Right lung (tissue), 5 donors: Measurements from ENCODE around the gene IFT122. TPM values are rescaled to one million over a fixed set of nuclear protein-coding genes. Genes with fewer than 3 reads are reported as not detected.

Experiments used
- DNase-seq, 2 donors: peaks; one replicate each; pipeline ENCODE4 v3.0.0-alpha.2; 2013
- polyA plus RNA-seq, 5 donors: library from polyadenylated mRNA; unstranded; fragments of 120-200 nt; gene quantifications; one replicate each; pipeline versions ENCODE4 v1.2.1 to v1.2.3, GENCODE V29; 2013; ENCODE audit warnings: inconsistent platforms in 1 of 5, low replicate concordance in 1 of 5; ENCODE audit not compliant: insufficient read length in 5 of 5, insufficient read depth in 1 of 5

Gene IFT122
- polyA plus RNA-seq, 5 donors: 56.3 to 70.9 (median 65.3) TPM

DNA sequence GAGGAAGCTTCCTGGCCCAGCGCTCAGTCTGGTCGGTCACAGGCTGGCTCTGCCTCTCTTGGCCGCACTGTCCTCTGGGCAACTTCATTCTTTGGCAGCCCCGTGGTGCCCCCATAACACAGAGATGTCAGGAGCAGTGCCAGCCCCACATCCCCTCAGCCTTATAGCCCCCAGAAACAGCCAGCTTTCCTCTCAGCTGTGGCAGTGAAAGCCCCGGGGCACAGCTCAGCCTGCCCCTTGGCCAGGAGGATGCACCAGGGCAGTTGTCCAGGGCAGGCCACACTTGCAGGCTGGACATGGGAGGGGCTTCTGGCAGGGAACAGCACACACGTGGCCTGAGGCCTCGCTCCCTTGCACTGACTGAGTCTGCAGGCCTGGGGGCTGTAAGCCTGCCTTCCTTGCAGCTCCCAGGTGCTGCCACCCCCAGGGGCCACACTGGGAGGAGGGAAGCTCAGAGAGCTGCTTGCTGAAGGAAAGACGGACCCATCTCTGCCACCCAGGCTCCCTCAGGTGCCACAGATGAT is 78.1 kb downstream of the IFT122 start:
- DNase-seq: no peak

DNA sequence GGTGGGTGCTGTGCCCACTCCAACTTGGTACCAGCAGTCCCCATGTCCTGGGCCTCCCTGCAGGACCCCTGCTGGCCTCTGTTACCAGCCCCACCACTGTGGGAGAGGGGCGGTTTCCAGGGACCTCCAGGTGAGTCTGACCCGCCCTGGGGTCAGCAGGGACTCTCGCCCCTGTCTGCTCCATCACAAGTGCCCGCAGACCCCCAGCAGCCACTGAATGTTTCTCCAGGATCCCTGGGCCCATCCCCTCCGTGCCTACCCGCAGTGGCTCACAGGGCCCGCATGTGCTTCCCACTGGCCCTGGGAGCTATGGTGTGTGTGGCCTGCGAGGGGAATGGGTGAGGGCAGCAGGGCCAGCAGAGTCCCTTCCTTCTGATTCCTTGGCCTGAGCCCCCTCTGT is 78.6 kb downstream of the IFT122 start:
- DNase-seq: no peak

DNA sequence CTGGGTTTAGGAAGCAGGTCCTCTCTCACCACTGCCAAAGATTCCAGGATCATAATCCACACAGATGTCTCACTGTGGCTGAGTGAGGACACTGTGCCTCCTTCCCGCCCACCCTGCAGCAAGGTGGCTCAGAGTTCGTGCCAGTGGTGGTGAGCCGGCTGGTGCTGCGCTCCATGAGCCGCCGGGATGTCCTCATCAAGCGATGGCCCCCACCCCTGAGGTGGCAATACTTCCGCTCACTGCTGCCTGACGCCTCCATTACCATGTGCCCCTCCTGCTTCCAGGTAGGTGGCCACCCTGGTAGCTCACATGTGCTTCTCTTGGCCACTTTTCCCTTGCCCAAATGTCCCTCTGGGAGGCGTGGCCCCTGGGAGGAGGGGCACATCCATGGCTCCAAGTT is 79.4 kb downstream of the IFT122 start:
- DNase-seq: no peak

DNA sequence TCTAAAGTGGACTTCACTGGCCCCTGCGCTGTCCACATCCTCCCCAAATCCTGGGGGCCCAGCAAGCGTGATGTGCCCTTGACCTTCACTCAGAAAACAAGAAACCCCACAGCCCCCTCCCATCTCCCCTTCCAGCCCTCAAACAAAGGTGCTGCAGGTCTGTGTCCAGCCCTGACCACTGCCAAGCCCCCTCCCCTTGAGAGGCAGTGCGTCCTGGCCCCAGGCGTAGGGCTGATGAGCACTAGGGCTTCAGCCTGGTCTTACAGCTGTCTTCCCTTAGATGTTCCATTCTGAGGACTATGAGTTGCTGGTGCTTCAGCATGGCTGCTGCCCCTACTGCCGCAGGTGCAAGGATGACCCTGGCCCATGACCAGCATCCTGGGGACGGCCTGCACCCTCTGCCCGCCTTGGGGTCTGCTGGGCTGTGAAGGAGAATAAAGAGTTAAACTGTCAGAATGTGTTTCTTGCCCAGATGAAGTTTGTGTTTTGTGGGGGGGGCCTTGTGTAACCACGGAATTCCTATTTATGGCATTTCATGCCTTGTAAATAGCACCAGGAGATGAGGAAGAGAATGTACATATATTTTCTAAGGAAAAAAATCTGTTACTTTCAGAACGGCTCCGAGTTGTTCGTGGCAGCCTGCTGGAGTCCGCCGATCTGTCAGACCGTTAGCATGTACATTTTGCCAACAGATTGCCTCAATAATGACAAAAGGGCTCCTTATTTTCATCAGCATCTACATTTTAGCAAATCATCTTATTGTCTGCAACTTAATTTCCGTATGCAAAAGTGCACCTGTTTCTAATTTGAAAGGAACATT is 80.1 kb downstream of the IFT122 start:
- DNase-seq: no peak

DNA sequence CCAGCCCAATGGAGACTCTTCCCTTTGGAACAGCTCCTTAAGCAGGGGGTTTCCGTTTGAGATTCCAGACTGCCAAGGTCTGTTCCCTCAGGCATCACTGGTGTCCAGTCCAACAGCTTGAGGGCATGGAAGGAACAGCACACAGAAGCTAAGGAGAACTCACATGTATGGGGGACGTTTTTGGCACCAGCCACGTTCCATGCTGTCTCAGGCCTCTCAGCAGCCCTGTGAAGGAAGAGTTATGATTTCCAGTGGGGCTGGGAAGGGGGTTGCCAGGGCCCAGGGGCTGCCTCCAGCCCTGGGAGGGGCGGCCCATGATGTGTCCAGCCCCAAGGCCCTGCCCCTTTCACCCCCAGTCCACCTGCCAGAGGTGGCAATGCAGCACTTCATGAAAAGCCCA is 80.9 kb downstream of the IFT122 start:
- no peak for DNase-seq

DNA sequence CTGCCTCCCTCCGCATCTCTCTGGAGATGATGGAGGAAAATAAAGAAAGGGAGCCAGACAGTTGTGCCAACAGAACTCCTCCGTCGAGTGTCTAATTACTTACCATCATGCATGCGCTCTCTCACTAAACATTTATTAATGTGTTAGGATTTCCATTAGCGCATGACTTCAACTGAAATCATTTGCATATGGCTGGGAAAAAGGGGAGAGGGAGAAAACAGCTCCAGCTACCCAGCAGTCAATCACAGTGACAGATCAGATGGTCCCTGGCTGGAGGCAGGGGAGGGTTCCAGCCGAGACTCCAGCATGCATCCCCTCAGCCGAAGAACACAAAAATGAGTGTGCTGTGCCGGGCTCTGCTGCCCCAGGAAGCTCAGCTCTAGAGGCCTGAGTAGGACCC is 81.6 kb downstream of the IFT122 start:
- DNase-seq: no peak

DNA sequence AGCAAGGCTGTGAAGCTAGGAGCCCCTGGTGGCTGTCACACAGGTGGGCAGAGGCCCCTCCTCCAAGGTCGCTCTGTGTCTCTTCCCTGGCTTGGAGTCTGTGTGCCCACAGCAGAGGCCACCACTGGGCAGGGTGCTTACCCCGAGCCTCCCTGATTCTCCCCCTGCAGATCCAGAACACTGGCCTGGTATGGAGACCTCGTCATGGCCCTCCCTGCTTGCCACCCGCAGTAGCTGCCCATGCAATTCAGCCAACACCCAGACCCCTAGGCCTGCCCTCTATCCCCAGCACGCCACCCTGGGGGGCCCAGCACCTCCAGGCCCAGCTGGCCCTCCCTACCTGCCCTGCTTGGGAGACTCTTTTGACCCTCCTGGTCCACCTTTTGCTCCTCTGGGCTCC is 82.9 kb downstream of the IFT122 start:
- no peak for DNase-seq

DNA sequence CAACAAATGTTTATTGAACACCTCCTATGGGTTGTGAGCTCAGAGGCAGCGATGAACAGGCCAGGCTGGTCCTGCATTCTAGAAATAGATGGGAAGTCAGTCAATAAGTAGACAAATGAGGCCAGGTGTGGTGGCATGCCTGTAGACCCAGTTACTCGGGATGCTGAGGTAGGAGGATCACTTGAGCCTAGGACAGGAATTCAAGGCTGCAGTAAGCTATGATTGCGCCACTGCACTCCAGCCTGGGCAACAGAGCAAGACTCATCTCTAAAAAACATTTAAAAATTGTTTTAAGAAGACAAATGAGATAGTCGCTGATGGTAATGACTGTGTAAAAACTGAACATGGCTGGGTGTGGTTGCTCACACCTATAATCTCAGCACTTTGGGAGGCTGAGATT is 84.1 kb downstream of the IFT122 start:
- DNase-seq: no peak

DNA sequence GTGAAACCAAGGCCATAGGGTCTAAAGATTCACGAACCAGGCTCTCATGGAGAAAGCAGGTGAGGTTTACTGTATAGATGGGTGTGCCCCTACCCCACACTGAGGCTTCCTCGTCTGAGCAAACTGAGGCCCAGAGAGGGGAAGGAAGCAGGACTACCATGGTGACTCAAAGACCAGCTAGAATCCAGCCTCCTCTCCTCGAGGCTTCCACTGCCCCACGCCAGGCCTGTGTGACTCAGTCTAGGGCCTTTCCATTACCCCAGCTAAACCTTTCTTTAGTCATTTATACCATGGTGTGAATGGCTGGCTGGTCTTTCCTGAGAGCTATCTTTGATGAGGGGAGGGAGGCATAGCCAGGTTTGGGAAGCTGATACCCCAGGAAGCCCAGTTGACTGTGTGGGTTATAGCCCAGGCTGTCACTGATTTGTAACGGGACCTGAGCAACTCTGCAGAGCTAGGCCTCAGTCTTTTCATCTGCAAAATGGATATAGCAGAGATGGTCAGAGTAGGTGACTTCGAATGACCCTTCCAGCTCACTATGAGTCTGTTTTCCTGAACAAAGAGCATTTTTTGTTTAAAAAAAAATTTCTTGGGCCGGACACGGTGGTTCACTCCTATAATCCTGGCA is 85.4 kb downstream of the IFT122 start:
- DNase-seq: no peak

DNA sequence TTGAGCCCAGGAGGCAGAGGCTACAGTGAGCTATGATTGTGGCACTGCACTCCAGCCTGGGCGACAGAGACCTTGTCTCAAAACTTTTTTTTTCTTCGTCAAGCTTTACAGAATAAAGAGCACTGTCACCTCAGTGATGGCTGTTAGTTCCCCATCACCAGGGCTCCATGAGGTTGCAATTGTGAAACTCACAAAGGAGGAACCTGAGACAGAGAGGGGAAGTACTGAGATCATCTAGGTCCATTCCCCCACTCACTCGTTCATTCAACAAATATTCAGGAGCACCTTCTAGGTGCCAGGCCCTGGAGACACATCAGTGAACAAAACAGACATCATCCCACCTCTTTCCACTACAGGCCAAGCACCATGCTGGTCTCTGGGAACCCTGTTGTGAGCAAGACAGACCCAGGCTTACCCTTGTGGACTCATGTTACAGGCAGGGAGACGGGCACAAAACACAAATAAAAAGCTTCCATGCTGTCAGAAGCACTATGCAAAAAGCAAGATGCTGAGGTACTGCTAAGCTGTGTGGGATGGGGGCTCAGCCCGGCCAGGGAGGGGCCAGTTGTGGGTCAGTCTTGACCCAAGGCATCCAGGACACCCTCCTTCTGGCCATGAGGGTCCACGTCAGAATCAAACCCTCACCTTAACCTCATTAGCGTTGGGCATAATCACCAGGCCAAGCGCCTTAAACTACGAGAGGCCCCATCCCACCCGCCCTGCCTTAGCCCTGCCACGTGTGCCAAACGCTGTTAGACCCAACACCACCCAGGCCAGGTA is 86.3 kb downstream of the IFT122 start:
- DNase-seq: no peak

DNA sequence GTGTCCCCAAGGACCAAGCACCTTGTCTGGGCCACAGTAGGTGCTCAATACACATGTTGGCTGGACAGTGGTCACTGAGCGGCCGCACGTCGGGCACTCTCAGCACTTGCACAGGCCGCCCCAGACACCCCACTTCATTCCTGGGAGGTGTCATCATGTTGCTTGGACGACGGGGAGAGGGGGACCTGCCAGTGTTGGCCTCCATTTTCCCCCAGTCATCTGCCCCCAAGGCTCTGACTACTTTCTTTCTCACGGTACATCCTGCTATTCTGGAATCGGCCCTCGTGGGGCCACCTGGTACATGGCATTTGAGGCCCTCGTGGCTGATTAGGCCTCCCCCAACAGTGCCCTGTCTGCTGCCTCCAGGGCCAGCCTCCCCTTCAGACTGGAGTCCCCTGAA is 87.2 kb downstream of the IFT122 start:
- DNase-seq: no peak

DNA sequence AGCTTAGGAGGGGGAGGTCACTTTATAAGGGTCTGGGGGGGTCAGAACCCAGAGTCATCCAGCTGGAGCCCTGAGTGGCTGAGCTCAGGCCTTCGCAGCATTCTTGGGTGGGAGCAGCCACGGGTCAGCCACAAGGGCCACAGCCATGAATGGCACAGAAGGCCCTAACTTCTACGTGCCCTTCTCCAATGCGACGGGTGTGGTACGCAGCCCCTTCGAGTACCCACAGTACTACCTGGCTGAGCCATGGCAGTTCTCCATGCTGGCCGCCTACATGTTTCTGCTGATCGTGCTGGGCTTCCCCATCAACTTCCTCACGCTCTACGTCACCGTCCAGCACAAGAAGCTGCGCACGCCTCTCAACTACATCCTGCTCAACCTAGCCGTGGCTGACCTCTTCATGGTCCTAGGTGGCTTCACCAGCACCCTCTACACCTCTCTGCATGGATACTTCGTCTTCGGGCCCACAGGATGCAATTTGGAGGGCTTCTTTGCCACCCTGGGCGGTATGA is 88.6 kb downstream of the IFT122 start, which contains the start of gene RHO:
Gene RHO (plus strand): TSS at position 51 of the 512 bp plus-strand sequence. CDS start 95 bp downstream, at position 146.
- DNase-seq: no peak

DNA sequence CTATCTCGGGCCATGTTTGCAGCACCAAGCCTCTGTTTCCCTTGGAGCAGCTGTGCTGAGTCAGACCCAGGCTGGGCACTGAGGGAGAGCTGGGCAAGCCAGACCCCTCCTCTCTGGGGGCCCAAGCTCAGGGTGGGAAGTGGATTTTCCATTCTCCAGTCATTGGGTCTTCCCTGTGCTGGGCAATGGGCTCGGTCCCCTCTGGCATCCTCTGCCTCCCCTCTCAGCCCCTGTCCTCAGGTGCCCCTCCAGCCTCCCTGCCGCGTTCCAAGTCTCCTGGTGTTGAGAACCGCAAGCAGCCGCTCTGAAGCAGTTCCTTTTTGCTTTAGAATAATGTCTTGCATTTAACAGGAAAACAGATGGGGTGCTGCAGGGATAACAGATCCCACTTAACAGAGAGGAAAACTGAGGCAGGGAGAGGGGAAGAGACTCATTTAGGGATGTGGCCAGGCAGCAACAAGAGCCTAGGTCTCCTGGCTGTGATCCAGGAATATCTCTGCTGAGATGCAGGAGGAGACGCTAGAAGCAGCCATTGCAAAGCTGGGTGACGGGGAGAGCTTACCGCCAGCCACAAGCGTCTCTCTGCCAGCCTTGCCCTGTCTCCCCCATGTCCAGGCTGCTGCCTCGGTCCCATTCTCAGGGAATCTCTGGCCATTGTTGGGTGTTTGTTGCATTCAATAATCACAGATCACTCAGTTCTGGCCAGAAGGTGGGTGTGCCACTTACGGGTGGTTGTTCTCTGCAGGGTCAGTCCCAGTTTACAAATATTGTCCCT is 89.6 kb downstream of the IFT122 start:
- DNase-seq: no peak

DNA sequence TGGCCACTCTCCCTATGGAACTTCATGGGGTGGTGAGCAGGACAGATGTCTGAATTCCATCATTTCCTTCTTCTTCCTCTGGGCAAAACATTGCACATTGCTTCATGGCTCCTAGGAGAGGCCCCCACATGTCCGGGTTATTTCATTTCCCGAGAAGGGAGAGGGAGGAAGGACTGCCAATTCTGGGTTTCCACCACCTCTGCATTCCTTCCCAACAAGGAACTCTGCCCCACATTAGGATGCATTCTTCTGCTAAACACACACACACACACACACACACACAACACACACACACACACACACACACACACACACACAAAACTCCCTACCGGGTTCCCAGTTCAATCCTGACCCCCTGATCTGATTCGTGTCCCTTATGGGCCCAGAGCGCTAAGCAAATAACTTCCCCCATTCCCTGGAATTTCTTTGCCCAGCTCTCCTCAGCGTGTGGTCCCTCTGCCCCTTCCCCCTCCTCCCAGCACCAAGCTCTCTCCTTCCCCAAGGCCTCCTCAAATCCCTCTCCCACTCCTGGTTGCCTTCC is 90.3 kb downstream of the IFT122 start:
- no peak for DNase-seq

DNA sequence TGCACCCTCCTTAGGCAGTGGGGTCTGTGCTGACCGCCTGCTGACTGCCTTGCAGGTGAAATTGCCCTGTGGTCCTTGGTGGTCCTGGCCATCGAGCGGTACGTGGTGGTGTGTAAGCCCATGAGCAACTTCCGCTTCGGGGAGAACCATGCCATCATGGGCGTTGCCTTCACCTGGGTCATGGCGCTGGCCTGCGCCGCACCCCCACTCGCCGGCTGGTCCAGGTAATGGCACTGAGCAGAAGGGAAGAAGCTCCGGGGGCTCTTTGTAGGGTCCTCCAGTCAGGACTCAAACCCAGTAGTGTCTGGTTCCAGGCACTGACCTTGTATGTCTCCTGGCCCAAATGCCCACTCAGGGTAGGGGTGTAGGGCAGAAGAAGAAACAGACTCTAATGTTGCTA is 90.8 kb downstream of the IFT122 start:
- DNase-seq: no peak

DNA sequence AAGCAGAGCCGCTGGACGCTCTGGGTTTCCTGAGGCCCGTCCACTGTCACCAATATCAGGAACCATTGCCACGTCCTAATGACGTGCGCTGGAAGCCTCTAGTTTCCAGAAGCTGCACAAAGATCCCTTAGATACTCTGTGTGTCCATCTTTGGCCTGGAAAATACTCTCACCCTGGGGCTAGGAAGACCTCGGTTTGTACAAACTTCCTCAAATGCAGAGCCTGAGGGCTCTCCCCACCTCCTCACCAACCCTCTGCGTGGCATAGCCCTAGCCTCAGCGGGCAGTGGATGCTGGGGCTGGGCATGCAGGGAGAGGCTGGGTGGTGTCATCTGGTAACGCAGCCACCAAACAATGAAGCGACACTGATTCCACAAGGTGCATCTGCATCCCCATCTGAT is 91.7 kb downstream of the IFT122 start:
- no peak for DNase-seq

DNA sequence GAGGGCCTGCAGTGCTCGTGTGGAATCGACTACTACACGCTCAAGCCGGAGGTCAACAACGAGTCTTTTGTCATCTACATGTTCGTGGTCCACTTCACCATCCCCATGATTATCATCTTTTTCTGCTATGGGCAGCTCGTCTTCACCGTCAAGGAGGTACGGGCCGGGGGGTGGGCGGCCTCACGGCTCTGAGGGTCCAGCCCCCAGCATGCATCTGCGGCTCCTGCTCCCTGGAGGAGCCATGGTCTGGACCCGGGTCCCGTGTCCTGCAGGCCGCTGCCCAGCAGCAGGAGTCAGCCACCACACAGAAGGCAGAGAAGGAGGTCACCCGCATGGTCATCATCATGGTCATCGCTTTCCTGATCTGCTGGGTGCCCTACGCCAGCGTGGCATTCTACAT is 92.2 kb downstream of the IFT122 start:
- no peak for DNase-seq

DNA sequence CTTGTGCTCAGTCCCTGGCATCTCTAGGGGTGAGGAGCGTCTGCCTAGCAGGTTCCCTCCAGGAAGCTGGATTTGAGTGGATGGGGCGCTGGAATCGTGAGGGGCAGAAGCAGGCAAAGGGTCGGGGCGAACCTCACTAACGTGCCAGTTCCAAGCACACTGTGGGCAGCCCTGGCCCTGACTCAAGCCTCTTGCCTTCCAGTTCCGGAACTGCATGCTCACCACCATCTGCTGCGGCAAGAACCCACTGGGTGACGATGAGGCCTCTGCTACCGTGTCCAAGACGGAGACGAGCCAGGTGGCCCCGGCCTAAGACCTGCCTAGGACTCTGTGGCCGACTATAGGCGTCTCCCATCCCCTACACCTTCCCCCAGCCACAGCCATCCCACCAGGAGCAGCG is 93.4 kb downstream of the IFT122 start:
- no peak for DNase-seq

DNA sequence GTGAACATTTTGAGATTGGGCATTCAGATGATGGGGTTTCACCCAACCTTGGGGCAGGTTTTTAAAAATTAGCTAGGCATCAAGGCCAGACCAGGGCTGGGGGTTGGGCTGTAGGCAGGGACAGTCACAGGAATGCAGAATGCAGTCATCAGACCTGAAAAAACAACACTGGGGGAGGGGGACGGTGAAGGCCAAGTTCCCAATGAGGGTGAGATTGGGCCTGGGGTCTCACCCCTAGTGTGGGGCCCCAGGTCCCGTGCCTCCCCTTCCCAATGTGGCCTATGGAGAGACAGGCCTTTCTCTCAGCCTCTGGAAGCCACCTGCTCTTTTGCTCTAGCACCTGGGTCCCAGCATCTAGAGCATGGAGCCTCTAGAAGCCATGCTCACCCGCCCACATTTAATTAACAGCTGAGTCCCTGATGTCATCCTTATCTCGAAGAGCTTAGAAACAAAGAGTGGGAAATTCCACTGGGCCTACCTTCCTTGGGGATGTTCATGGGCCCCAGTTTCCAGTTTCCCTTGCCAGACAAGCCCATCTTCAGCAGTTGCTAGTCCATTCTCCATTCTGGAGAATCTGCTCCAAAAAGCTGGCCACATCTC is 94.5 kb downstream of the IFT122 start:
- DNase-seq: no peak

DNA sequence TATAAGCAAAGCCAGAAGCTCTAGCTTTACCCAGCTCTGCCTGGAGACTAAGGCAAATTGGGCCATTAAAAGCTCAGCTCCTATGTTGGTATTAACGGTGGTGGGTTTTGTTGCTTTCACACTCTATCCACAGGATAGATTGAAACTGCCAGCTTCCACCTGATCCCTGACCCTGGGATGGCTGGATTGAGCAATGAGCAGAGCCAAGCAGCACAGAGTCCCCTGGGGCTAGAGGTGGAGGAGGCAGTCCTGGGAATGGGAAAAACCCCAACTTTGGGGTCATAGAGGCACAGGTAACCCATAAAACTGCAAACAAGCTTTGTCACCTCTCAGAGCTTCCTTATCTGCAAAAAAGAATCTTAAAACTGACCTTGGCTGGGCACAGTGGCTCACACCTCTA is 95.1 kb downstream of the IFT122 start:
- DNase-seq: no peak

DNA sequence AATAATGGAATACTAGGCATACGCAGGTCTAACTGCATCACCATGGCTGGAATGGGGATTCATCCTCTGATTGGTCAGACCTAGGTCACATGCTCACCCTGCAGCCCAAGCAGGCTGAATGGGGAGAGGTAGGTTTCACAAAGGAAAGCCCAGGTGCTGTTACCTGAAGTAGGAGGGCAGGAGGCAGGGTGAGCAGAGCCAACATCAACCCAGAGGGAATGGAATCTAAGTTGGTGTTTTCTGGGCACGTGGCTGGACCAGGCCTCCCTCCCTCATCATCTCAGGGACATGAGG is 96.3 kb downstream of the IFT122 start:
- no peak for DNase-seq
